Measurements from ENCODE around the gene ITPR3.

- TF ChIP-seq CTCF (IDR thresholded peaks at IDR 0.05; ENCODE audit: low read length) = no peak; the same call in 1 of the 2 replicates
- TF ChIP-seq EZH2 (IDR thresholded peaks at IDR 0.05; ENCODE audit: borderline replicate concordance, low read length) = no peak
Observed at GRCh38 chr6:33672808-33673207, 51.7 kb downstream of the ITPR3 start.
